COLO668 (cell line): ENCODE measurements around the gene GIMAP4.
"Not testable (repeated sequence)": the region's sequence is repeated elsewhere in the genome, so short reads cannot be mapped to it uniquely, and the experiment has no call there.

Source experiments
- DNase-seq: peaks from one replicate; lab custom pipeline; 2025; ENCODE audit not compliant: unreplicated experiment; lab: John Stamatoyannopoulos, UW

Gene GIMAP4

DNA sequence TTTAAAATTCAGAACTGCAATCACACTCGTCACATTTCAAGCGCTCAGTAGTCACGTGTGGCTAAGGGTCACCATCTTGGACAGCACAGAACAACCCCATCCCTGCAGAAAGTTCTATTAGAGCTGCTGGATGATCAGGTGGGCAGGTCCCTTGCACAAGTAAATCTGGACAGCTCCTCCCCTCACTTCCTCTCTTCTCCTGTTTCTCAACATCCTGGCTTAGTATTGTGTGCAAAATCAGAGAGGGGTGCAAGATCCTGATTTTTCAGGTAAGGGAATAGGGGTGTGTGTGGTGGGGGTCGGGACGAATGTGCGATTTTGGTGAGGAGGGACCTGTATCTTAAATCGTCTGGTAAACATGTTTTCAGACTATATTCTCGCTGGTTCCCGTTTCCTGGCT, at the start of gene GIMAP4:
TSS of gene GIMAP4 (plus strand) at position 222 of the 400 bp plus-strand sequence. CDS start 2,512 bp downstream, outside the sequence.
- DNase-seq: no peak

DNA sequence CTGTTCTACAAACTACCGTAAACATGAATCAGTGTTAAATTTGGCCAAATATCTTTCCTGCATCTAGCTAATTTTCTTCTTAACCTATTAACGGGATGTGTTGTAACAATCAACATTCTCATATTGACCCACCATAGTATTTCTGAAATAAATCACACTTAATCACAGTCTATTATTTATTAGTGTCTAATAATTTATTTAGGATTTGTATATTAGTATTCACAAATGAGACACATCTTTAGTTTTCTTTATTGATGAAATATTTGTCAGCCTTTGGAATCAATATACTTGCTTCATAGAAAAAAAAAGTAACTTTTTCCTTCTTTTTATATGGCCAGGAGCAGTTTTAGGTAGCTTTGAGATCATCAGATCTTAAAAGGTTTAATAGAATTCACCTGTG, 47.9 kb upstream of the GIMAP4 start:
- DNase-seq: no peak

DNA sequence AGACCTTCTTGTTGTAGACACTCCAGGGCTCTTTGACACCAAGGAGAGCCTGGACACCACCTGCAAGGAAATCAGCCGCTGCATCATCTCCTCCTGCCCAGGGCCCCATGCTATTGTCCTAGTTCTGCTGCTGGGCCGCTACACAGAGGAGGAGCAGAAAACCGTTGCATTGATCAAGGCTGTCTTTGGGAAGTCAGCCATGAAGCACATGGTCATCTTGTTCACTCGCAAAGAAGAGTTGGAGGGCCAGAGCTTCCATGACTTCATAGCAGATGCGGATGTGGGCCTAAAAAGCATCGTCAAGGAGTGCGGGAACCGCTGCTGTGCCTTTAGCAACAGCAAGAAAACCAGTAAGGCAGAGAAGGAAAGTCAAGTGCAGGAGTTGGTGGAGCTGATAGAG, 47.0 kb upstream of the GIMAP4 start:
- no peak for DNase-seq

DNA sequence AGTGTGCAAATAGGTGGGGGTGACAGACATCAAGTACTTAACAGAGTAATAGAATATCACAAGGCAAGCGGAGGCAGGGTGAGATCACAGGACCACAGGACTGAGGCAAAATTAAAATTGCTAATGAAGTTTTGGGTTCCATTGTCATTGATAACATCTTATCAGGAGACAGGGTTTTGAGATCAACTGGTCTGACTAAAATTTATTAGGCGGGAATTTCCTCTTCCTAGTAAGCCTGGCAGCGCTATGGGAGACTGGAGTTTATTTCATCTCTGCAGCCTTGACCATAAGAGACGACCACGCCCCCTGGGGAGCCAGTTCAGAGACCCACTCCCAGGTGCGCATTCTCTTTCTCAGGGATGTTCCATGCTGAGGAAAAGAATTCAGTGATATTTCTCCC, 44.3 kb upstream of the GIMAP4 start:
- DNase-seq: not testable (repeated sequence)

DNA sequence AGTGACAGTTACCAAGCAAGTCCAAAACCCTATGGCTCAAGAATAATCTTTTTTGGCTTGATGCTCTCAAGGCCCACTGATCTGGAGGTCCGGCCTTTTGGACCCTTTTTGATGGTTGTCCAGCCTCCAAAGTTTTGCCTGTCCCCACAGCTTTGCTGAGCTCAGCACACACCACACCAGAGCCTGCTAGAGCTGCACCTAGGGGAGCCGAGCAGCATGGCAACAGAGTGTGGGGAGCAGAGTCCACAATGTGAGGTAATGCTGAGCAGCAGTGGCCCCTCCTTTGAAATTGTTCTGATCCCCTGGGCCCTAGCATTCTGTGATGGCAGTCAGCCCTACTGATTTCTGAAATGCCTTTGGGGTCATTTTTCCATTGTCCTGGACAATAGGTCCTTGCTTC, 43.2 kb upstream of the GIMAP4 start:
- no peak for DNase-seq

DNA sequence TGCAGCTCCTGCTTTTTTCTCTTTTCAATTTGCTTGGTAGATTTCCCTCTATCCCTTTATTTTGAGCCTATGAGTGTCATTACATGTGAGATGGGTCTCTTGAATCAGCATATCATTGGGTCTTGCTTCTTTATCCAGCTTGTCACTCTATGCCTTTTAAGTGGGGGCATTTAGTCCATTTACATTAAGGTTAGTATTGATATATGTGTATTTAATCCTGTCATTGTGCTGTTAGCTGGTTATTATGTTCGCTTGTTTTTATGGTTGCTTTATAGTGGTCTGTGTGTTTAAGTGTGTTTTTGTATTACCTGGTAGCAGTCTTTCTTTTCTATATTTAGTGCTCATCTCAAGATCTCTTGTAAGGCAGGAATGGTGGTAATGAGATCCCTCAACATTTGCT, 35.5 kb upstream of the GIMAP4 start:
- DNase-seq: no peak

DNA sequence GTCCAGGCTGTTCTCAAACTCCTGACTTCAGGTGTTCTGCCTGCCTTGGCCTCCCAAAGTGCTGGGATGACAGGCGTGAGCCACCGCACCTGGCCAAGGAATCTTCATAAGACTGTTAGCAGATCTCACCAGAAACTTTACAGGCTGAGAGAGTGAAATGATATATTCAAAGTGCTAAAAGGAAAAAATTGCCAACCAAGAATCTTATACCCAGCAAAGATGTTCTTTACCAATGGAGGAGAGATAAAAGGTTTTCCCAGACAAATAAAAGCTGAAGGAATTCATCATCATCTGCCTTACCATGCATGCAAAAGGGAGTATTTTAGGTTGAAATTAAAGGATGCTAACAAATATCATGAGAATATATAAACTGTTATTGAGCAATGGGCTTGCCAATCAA, 28.9 kb upstream of the GIMAP4 start:
- DNase-seq: no peak

DNA sequence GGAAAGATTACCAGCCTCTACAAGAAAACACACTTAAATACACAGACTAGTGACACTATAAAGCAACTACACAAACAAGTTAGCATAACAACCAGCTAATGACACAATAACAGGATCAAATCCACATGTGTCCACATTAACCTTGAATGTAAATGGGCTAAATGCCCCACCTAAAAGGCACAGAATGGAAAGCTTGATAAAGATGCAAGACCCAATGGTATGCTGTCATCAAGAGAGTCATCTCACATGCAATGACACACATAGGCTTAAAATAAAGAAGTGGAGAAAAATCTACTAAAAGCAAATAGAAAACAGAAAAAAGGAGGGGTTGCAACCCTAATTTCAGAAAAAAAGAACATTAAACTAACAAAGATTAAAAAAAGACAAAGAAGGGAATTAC, 14.0 kb upstream of the GIMAP4 start:
- no peak for DNase-seq

DNA sequence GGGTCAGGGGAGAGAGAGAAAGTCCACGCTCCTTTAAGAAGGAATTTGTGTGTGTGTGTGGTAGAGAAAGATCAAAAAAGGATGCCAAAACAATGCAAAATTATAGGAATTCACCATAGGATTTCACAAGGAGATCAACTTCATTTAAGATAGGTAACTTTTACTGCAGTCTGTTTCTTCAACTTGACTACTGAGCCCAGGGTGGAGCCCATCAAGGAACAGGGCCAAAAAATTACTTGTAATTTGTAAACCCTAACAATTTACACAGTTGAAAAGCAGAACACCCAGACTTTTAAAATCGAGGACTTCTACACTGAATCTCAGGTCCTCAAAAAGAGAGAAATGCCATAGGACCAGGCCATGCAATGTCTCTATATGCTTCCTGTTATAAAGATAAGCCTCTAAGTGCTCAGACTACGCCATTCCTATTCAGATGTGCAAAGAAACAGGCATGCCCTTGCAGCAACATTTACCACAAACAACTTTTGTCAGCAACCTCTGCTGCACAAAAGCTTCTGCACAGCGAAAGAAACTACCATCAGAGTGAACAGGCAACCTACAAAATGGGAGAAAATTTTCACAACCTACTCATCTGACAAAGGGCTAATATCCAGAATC, 10.6 kb upstream of the GIMAP4 start:
- DNase-seq: no peak

DNA sequence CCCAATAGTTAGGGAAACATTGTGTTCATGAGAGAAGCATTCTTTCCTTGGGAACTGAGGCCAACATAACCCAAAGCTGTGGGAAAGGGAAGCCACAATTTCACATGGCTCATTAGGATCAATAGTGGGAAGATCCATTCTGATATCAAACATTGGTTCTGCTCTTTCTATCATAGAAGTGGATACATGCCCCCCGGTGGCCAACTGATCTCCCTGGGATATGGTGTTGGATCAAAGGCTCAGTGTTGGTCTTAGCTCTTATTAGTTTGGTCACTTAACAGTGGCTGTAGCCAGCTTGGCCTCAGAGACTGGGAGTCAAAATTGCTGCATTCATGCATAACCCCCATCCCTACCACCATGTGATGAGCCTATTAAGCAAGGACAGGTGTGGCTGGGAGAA, 6.7 kb upstream of the GIMAP4 start:
- no peak for DNase-seq

DNA sequence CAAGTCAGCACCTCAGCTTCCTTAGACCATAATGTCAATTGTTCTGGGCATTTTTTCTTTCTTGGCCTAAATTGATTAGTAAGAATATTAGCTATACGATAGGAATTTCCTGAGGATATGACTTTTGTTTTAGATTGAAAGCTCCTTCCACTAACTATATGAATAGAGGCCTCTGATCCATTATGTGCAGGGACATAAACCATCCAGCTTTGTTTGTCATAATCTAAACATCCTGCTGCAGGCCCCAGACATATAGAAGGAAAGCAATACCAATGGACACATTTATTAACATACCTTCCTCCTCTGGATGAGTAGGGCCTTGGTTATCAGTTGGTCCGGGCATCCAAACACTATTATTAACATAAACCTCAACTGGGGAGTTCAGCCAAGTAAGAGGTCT, 4.3 kb upstream of the GIMAP4 start:
- DNase-seq: no peak

DNA sequence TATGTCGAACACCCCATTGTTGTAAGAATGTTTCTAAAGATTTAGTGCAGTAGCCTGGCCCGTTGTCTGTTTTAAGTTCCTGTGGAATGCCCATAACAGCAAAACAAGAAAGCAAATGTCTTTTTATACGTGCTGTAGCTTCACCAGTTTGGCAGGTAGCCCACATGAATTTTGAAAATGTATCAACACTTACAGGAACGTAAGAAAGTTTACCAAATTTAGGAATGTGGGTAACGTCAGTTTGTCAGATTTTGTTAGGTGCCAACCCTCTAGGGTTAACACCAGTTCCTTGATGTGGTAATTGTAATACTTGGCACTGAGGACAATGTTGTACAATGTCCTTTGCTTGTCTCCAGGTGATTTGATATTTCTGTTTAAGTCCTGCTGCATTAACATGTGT, 3.2 kb upstream of the GIMAP4 start:
- no peak for DNase-seq

DNA sequence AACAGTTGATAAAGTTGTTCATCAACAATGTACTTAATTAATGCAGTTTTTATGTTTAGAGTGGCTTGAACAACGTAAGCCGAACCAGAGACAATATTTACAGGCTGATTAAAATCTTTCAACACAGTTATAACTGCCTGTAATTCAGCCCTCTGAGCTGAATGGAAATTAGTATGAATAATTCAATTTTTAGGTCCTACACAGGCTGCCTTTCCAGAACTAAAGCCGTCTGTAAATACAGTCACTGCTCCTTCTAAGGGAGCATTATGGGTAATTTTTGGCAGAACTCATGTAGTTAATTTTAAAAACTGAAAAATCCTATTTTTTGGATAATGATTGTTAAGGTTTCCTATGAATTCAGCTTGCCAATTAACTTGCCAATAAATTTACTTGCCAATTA, 2.6 kb upstream of the GIMAP4 start:
- DNase-seq: no peak

DNA sequence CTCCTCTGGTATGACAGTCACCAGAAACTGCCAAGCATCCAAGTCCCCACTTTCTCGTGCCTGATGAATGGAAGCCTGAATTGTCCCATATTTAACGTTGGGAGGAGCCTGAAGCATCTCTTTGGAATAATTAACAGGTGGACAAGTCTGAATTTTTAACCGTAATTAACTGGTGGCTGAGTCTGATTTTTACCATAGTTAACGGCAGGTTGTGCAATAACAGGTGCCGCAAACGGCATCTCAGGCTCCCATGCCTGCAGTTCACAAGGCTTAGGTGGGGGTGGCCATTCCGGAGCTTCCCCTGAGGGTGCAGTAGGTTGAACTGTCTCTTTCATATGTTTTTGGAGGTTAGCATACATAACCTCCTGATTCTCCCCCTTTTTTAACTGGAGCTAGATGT, 2.0 kb upstream of the GIMAP4 start:
- DNase-seq: no peak

DNA sequence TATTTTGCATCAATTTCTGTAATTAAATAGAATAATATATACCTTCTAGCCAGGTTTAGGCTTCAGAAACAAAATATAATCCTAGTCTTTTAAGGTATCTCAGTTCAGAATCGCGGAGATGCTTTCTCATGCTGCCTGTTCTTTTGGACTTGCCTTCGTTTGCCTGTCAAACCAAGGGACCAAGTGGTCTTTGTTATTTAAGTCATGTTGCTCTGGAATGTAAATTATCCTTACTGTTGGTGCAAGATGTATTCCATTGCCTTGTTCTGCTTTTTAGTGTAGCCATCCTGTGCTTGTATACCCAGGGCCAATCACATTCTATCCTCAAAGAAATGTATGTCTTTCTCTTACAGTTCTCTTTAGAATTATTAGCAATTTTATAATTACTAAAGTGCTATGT, 1.1 kb upstream of the GIMAP4 start:
- DNase-seq: no peak

DNA sequence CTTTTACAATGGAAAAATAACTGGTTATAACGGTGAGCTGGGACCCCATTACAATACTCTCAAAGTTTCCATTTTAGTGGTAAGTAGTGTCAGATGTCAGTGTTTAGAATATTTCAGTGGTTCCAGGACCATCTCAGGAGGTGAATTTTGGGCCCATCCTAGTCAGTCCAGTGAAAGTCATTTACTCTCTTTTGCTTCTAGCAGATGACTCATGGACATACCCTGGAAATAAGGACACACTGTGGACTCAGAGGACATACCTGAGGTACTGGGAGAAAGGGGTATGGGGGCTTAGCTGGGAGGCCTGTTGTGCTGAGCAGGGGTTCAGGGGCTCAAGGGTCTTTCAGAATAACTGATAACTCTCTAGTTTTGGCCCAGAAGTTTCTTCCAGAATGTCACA, 618 bp upstream of the GIMAP4 start:
- DNase-seq: no peak

DNA sequence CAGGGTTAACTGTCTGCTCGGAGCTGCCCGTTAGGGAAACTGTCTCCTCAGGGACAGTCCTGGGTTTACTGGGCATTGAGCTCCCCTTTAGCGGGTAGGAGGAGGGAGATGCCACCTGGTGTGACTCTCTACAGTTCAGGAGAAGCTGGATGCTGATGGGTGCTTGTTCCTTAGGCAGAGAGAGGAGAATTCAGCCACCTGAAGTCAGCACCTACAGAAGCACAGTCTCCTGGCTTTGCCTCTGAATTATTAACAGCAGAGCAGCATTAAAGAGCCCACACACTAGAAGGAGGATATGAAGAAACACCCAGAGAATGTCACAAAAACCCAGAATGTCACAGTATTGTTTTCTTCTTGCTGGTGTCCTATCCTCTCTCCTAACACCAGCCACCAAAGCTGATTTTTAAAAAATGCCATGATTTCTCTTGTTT, 696 bp downstream of the GIMAP4 start:
- DNase-seq: no peak

DNA sequence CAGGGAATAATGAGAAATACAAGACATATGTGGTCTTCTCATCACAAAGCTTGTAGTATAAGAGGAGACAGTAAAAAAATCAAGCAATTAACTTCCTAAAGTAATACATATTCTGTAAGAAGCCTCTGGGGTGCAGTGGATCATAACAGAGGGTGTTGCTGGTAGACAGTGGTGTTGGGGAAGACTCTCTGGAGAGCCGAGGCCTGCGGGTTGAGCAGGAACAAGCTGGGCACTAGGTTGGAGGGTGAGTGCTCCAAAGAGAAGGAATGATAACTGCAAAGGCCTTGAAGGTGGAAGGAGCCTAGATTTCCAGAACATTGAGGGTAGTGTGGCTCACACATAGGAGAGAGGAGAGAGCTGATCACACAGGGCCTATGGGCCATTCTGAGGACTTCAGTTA, 1.5 kb downstream of the GIMAP4 start:
- no peak for DNase-seq

DNA sequence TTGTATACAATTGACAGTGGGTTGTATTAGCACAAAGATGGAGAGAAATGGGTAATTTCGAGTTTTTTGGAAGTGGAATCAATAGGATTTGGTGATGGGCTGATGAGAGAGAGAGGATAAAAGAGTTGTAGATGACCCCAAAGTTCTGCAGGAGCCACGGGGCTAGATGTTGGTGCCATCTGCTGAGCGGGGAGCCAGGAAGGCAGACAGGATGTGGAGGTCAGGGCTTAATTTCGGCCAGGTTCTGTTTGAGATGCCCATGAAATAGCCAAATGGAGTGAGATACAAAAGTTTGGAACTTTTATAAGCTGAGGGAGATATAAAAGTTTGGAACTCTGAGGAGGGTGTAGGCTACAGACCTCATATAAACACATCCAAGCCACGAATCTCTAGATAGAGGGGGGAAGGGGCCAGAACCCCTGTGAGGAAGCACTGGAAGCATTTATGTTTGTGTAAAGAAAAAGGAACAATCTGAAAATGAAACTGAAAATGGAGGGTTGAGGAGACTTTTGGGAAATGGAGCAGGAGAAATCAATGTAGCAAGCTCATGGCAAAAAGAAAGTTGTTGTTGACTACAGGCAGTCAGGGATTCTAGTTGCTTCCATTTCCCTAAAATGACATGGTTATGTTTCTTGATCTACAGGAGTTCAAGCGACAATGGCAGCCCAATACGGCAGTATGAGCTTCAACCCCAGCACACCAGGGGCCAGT, 2.2 kb downstream of the GIMAP4 start:
- no peak for DNase-seq

DNA sequence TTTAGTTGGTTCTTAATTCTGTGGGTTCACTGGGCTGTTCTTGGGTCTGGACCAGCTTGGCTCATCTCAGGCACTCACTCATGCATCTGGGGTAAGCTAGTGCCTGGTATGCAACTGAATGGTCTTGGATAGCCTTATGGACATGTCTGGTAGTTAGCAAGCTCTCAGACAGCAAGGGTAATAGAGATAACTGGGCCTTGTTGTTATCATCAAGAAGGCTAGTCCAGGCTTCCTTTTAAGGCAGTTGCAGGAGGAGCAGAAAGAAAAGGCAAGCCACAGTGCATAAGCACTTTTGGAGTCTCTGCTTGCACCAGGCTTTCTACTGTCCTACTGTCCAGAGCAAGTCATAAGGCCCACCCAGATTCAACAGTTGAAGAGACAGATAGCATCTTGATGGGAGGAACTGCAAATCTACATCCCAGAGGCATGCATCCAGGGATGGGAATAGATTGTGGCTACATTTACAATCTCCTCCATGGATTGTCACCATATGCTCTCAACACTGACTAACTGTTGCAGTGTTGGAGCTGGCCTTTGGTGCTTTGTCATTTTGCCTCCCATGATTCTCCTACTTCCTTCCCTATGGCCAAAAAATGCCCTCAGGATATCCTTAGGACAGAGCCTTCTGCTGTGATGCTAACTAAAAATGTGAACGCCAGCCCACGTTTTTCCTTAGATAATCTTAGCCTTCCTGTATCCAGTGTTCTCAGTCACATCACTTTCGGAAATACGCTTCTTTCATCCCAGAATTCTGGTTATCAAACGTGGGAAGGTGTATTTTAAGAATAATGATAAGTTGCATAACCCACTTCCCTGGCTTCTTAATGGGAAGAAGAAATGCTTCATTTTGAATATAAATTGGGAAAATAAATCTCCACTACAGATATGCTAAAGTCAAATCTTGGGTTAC, 3.6 kb downstream of the GIMAP4 start:
- no peak for DNase-seq

DNA sequence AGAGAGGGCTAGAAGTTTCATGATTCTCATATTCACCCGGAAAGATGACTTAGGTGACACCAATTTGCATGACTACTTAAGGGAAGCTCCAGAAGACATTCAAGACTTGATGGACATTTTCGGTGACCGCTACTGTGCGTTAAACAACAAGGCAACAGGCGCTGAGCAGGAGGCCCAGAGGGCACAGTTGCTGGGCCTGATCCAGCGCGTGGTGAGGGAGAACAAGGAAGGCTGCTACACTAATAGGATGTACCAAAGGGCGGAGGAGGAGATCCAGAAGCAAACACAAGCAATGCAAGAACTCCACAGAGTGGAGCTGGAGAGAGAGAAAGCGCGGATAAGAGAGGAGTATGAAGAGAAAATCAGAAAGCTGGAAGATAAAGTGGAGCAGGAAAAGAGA, 5.3 kb downstream of the GIMAP4 start:
- DNase-seq: no peak
